Upper lobe of left lung (tissue), 6 donors: Measurements from ENCODE around the gene ZNF414. TPM values are rescaled to one million over a fixed set of nuclear protein-coding genes. Genes with fewer than 3 reads are reported as not detected.
"Not testable (repeated sequence)": the region's sequence is repeated elsewhere in the genome, so short reads cannot be mapped to it uniquely, and the experiment has no call there.

Experiments
- ATAC-seq, 2 donors: fragments of 200-7000 bp; cut with Tn5 transposase; one replicate each; pipeline ENCODE4 v1.9.1; 2022; ENCODE audit warnings: mild to moderate bottlenecking in 2 of 2, moderate library complexity in 2 of 2; ENCODE audit not compliant: low FRiP score in 2 of 2
- DNase-seq, 2 donors: peaks; one replicate each; pipeline ENCODE4 v3.0.0-alpha.2; 2019 to 2020
- H3K27ac ChIP-seq, 4 donors: fragments of 200-600 bp; sonication (generic); one replicate each; pipeline ENCODE4 v1.5.1; 2016 to 2019
- H3K27me3 ChIP-seq, 4 donors: fragments of 200-600 bp; sonication (generic); one replicate each; pipeline ENCODE4 v1.5.1; 2017 to 2019
- H3K36me3 ChIP-seq, 4 donors: fragments of 200-600 bp; sonication (generic); one replicate each; pipeline ENCODE4 v1.5.1; 2016 to 2019
- H3K4me1 ChIP-seq, 4 donors: fragments of 200-600 bp; sonication (generic); one replicate each; pipeline ENCODE4 v1.5.1; 2018 to 2019
- H3K4me3 ChIP-seq, 4 donors: fragments of 200-600 bp; sonication (generic); one replicate each; pipeline ENCODE4 v1.5.1; 2017 to 2019; ENCODE audit warnings: mild to moderate bottlenecking in 2 of 4, moderate library complexity in 1 of 4
- H3K9me3 ChIP-seq, 4 donors: fragments of 200-600 bp; sonication (generic); one replicate each; pipeline ENCODE4 v1.5.1; 2018 to 2019
- CTCF ChIP-seq, 6 experiments: fragments of 450-650 bp in 4 of 6; fragments of 200-600 bp in 2 of 6; sonication (generic) in 2 of 6; IDR thresholded peaks; one replicate each; pipeline ENCODE4 v1.5.1; 2016 to 2019; ENCODE audit warnings: antibody characterized with exemption in 6 of 6
- EP300 ChIP-seq, 4 donors: sonication (generic); formaldehyde crosslinking; IDR thresholded peaks; one replicate each; pipeline ENCODE4 v1.5.1; 2017; ENCODE audit warnings: antibody characterized with exemption in 4 of 4, control low read depth in 2 of 4
- POLR2A ChIP-seq, 4 donors: fragments of 450-650 bp; IDR thresholded peaks; one replicate each; pipeline ENCODE4 v1.5.1; 2016 to 2017; ENCODE audit warnings: antibody characterized with exemption in 4 of 4, mild to moderate bottlenecking in 2 of 4
- POLR2AphosphoS5 ChIP-seq, 2 donors: sonication (generic); formaldehyde crosslinking; IDR thresholded peaks; one replicate each; pipeline ENCODE4 v1.5.1; 2017; ENCODE audit warnings: antibody characterized with exemption in 2 of 2
- WGBS, 2 donors: methylation state at CpG; one replicate each; pipeline ENCODE4 v1.1.5; 2017 to 2018; 5-methylcytosine and 5-hydroxymethylcytosine counted together
- total RNA-seq, 6 donors: library from RNA; depleted of rRNA in 4 of 6; stranded (reverse); fragments of >200 nt in 4 of 6; gene quantifications; one replicate each; pipeline versions ENCODE4 v1.1.0 to v1.2.1, GENCODE V29; 2016 to 2021
- donor health status: DM: no; HTN: no; CAD: no; lungs with moderate emphysema.
- donor health status: DM: no; HTN: yes; CAD: no; lungs with severe emphysema.

ZNF414 gene
- total RNA-seq, 6 donors from 2014 or later = 10.5 to 39.8 (median 25.4) TPM

- WGBS, 2 donors = 96% methylated on average over 6 of the region's 6 CpGs
- Histone ChIP-seq H3K27ac (no peak overlapping the region), H3K4me3 (no peak overlapping the region), H3K27me3 (no peaks in the 10 kb centered on the region), H3K9me3 (no peaks in the 10 kb centered on the region), H3K4me1 (peaks cover 15 to 39% (median 29%) of the 10 kb centered on the region in 4 donors), H3K36me3 (peaks cover 0 to 8% (median 6%) of the 10 kb centered on the region in 4 donors)
- TF ChIP-seq POLR2A (IDR thresholded peaks at IDR 0.05) = no peak
- ATAC-seq (no peak), DNase-seq (no peak)
These were observed 5.4 kb upstream of the ZNF414 start for GRCh38 chr19:8519388-8519787.

- Histone ChIP-seq H3K9me3 (no peaks in the 10 kb centered on the region), H3K4me1 (peaks cover 17 to 41% (median 31%) of the 10 kb centered on the region in 4 donors), H3K4me3 (no peak overlapping the region), H3K27me3 (no peaks in the 10 kb centered on the region), H3K36me3 (peaks cover 0 to 8% (median 6%) of the 10 kb centered on the region in 4 donors), H3K27ac (peak overlapping the region; percentile 8 to 80 (median 73))
- ATAC-seq (no peak), DNase-seq (no peak)
- WGBS, 2 donors = 88 to 89% methylated on average over 11 of the region's 11 CpGs
- TF ChIP-seq POLR2A (IDR thresholded peaks at IDR 0.05) (no peak), POLR2AphosphoS5 (IDR thresholded peaks at IDR 0.05) (no peak), EP300 (IDR thresholded peaks at IDR 0.05) (no peak), CTCF (IDR thresholded peaks at IDR 0.05) (no peak)
These were observed 4.6 kb upstream of the ZNF414 start for GRCh38 chr19:8518536-8518935.

GRCh38 chr19:8517551-8518442 lies 3.8 kb upstream of the ZNF414 start:
- peak overlapping the region; percentile 8 to 80 (median 73) for H3K27ac ChIP-seq
- ATAC-seq = no peak
- WGBS, 2 donors = 35 to 48% methylated on average over 10 of the region's 10 CpGs
- H3K9me3 ChIP-seq = no peaks in the 10 kb centered on the region
- DNase-seq = peak in 1 of 2 donors; percentile 64
- no peaks in the 10 kb centered on the region for H3K27me3 ChIP-seq
- no peak for TF ChIP-seq EP300 (IDR thresholded peaks at IDR 0.05)
- TF ChIP-seq POLR2AphosphoS5 (IDR thresholded peaks at IDR 0.05) = peak in 1 of 2 donors; percentile 18
- H3K4me1 ChIP-seq = peaks cover 24 to 49% (median 39%) of the 10 kb centered on the region in 4 donors
- no peak overlapping the region for H3K4me3 ChIP-seq
- peaks cover 0 to 7% (median 6%) of the 10 kb centered on the region in 4 donors for H3K36me3 ChIP-seq

- DNase-seq (peak in 1 of 2 donors; percentile 46), ATAC-seq (no peak)
- H3K36me3 ChIP-seq = peaks cover 0 to 13% (median 3%) of the 10 kb centered on the region in 4 donors
- H3K4me1 ChIP-seq = peaks cover 29 to 62% (median 51%) of the 10 kb centered on the region in 4 donors
- H3K27me3 ChIP-seq = no peaks in the 10 kb centered on the region
- no peak for TF ChIP-seq EP300 (IDR thresholded peaks at IDR 0.05)
- peak; percentile 24 to 34 for TF ChIP-seq POLR2AphosphoS5 (IDR thresholded peaks at IDR 0.05)
- peak in 1 of 4 donors; percentile 15 for TF ChIP-seq POLR2A (IDR thresholded peaks at IDR 0.05)
- TF ChIP-seq CTCF (IDR thresholded peaks at IDR 0.05) = no peak
- H3K9me3 ChIP-seq = no peaks in the 10 kb centered on the region
- no peak overlapping the region for H3K4me3 ChIP-seq
- peak overlapping the region in 3 of 4 donors; percentile 94 to 99 (median 99) for H3K27ac ChIP-seq
- WGBS, 2 donors = 79 to 83% methylated on average over 11 of the region's 11 CpGs
These were observed 1.4 kb upstream of the ZNF414 start for GRCh38 chr19:8515317-8515716.

- not testable (repeated sequence) for DNase-seq, H3K9me3 ChIP-seq, H3K27me3 ChIP-seq, ATAC-seq
- Histone ChIP-seq H3K4me3 (peak overlapping the region in 3 of 4 donors; percentile 63 to 78 (median 77)), H3K27ac (peak overlapping the region; percentile 94 to 100 (median 99)), H3K4me1 (peaks cover 29 to 62% (median 51%) of the 10 kb centered on the region in 4 donors), H3K36me3 (peaks cover 0 to 15% (median 3%) of the 10 kb centered on the region in 4 donors)
- 78 to 82% methylated on average over 21 of the region's 21 CpGs for WGBS, 2 donors
These were observed 590 bp upstream of the ZNF414 start for GRCh38 chr19:8514505-8515009.

- no peaks in the 10 kb centered on the region for H3K9me3 ChIP-seq
- TF ChIP-seq CTCF (IDR thresholded peaks at IDR 0.05) (no peak), POLR2AphosphoS5 (IDR thresholded peaks at IDR 0.05) (no peak), EP300 (IDR thresholded peaks at IDR 0.05) (no peak), POLR2A (IDR thresholded peaks at IDR 0.05) (no peak)
- peaks cover 29 to 56% (median 44%) of the 10 kb centered on the region in 4 donors for H3K4me1 ChIP-seq
- ATAC-seq (no peak), DNase-seq (peak in 1 of 2 donors; percentile 81)
- no peaks in the 10 kb centered on the region for H3K27me3 ChIP-seq
- peaks cover 0 to 15% (median 3%) of the 10 kb centered on the region in 4 donors for H3K36me3 ChIP-seq
- peak overlapping the region; percentile 46 to 78 (median 70) for H3K4me3 ChIP-seq
- WGBS, 2 donors = 29 to 58% methylated on average over 7 to 16 of the region's 19 CpGs
- peak overlapping the region; percentile 94 to 100 (median 99) for H3K27ac ChIP-seq
These were observed 806 bp downstream of the ZNF414 start for GRCh38 chr19:8513036-8513686.
